Measurements from ENCODE around the gene CDKN1B.

Gene CDKN1B

GRCh38 chr12:12716793-12717585 lies at the start of gene CDKN1B:
CDKN1B (plus strand) TSS chr12:12717368; CDS start chr12:12717840, 472 bp downstream.
- DNase-seq (ENCODE audit: low read depth): peak; percentile 75

- DNase-seq (ENCODE audit: low read depth): no peak
These were observed 49.2 kb upstream of the CDKN1B start for GRCh38 chr12:12668005-12668404.

- no peak for DNase-seq (ENCODE audit: low read depth)
These were observed 48.1 kb upstream of the CDKN1B start for GRCh38 chr12:12669020-12669419.

DNA sequence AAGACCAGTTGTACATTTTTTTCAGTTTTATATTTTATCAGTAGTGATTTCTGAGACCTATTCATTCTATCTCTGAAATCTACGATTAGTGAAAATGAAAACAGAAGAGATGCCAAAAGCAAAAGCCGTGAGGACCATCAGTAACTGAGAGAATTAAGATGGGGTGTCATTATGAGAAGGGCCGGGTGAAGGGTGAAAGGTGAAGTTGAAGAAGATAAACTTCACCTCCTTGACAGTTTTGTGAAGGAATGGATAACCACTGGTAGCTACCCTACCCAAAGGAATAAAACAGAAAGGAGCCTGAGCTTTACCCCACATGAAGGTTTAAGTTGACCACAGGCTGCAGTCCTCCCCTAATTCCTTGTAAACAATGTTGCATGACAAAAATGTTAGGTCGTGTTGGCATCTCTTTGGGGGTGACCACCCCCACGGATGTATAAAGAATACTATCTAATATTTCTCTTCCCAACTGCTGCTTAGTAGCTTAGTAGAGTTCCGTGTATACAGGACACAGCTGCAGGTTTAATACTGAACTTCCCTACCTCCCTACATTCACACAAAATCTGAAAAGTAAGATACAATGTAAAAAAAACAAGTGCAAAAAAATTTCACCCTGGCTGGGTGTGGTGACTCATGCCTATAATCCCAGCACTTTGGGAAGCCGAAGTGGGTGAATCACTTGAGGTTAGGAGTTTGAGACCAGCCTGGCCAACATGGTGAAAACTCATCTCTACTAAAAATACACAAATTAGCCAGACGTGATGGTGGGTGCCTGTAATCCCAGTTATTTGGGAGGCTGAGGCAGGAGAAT lies 45.1 kb upstream of the CDKN1B start:
- no peak for DNase-seq (ENCODE audit: low read depth)

DNA sequence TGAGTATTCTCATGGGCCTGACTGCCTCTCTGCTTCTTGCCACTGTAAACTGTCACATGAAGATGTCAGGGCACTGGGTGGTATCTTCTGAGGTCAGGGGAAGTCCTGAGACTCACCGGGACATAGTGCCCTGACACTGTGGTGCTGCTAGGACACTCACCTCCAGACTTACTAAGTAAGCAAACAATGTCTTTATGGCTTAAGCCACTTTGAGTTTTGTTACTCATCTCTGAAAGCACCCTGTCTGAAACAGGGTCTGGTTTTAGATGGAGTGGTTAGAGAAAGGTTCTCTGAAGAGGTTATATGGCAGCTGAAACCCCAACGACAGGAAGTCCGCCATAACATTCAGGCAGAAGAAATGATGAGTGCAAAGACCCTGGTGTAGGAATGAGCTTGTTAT lies 43.9 kb upstream of the CDKN1B start:
- DNase-seq (ENCODE audit: low read depth): no peak

GRCh38 chr12:12676605-12677004 lies 40.6 kb upstream of the CDKN1B start:
- no peak for DNase-seq (ENCODE audit: low read depth)

DNA sequence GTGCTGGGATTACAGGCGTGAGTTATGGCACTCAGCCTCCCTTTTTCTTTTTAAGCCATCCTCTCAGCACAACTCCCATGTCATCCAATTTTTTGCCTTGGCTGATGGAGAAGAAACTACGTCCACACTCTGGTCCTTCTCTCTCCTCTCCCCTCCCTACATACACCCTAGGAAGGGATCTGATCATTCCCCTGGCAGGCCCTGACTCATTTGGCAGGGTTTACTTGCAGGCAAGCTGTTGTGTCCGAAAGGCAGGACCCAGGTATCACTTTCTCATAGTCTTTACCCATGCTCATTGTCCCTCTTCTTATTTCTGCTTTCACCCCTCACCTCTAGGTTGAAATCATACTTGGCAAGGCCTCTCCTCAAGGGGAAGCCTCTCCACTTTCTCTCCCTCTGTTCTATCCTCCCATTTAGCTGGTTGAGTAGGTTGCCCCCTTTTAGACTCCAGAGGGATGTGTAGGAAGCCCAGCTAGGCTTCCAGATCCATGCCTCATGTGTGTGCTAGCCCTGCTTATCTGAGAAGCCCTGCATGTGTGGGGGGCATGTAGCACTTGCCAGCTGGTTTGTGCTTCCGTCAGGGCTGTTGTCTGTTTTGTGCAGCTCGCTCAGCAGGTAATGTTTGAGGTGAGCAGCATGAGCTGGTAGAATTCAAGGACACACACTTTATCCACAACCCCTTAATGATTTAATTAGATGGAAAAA lies 36.0 kb upstream of the CDKN1B start:
- no peak for DNase-seq (ENCODE audit: low read depth)

GRCh38 chr12:12682284-12682683 lies 34.9 kb upstream of the CDKN1B start:
- DNase-seq (ENCODE audit: low read depth): no peak

DNA sequence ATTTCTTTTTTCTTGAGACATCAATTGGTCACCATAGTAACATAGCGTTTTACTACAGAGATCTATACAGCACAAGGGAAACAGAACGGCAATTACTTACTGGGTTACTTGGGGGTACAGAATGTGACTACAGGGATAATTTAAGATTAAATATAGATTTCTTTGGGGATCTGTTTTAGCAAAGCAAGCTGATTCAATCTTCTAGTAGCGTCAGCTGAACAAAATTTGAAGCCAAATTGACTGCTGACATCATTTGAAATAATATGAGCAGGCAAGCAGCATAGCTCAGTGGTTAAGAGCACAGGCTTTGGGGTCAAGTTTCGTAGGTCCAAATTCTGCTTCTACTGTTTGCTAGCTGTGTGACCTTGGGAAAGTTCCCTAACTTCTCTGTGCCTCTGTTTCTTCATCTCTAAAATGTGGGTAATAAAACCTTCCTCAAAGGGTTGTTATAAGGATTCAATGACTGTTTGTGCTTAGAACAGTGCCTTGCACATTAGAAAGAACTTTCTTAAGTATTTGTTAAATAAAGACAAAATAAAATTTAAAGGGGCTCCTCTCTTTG lies 34.0 kb upstream of the CDKN1B start:
- no peak for DNase-seq (ENCODE audit: low read depth)

DNA sequence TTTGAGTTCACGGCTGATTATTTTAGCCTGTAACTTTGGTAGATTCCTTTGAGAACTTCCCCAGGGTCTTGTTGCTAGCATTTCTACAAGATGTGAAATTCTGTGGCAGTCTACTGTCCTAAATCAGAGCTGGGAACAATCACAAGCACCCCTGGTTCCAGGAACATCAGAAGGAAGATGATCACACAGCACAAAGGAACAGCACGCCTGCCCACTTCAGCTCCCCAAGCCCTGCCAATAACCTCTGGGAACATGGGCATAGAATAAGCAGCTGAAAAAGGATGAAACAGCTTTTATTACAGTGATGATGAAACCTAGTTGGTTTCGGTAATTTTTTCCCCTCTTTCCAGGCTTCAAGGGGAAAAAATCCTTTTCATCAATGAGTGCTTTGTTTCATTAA lies 33.4 kb upstream of the CDKN1B start:
- no peak for DNase-seq (ENCODE audit: low read depth)

DNA sequence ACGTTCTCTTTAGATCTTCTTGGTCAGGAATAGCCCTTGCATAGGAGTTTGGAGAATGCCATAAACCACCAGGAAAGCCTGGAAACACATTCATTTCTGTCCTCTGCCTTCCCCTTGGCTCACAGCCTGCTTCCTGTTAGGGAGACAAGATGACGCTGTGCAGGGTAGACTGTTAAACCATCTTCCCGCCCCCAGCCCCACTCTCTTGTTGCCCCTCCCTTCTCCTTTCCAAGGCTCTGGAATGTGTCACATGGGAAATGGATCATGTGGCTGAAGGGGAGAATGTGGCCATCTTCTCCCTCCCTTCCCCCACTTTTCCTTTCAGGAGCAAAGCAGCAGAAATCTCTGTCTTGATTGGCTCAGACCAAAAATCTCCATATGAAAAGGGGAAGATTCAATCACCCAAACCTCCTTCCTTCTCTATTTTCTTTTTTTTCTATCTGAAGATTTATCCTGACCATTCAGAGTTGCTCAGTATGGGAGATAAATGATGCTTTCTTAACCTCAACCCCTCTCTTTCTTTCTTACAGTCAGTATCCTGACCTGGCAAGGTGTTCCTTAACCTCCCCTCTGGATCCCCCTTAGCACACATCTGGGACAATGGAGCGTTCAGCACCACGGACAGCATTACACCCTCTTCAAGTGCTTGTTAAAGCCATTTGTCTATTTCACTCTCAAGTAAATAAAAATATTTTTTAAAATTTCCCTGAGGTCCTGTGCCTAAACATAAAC lies 32.6 kb upstream of the CDKN1B start:
- DNase-seq (ENCODE audit: low read depth): no peak

DNA sequence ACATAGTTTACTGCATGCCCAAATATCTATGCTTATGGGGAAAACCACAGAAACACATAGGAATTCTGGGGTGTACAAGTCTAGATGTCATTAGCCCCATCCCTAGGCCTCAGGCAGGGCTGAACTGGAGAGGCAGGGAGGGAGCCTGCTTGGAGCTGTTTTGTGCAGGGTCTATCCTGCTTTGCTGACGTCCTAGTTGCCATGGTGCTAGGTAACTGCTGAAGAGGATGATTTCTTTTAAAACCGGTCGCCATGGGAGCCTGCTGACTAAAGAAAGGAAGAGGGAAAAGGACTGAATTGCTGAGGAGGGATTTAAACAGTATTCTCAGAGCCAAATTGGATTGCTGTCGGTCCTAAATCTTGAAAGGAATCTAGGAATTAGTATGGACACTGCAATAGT lies 31.9 kb upstream of the CDKN1B start:
- DNase-seq (ENCODE audit: low read depth): no peak

DNA sequence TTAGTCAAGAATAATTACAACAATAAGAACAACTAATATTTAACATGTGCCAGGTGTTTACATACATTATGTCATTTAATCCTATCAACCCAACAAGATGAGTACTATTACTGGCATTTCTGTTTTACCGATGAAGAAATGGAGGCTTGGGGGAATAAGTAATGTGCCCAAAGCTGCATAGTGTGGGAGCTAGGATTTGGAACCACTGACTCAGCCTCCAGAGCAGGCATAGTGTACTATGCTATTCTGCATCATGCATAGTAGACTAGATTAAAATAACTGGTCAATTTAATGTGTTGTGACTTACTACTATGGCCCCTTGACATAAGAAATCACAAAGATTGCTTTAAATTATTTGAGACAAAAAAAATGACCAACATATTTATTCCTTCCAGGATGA lies 30.7 kb upstream of the CDKN1B start:
- DNase-seq (ENCODE audit: low read depth): no peak

DNA sequence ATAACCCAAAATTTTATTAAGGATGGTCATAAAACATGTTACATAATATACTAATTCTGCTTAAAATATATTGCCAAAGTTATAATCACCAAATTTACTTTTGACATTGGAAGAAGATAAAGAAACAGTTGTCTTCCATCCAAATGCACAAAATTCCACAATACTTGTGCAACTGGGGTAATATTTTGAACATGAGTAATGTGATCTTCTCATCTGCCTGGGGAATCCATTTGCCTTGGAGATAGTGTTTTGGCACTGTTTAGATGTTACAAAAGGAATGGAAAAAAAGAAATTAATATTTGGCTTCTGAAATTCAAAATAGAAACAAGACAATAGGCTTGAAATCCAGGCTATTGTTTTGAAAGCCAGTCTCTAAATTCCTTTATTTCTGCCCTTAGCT lies 30.2 kb upstream of the CDKN1B start:
- no peak for DNase-seq (ENCODE audit: low read depth)

- no peak for DNase-seq (ENCODE audit: low read depth)
These were observed 27.4 kb upstream of the CDKN1B start for GRCh38 chr12:12689647-12690300.

DNA sequence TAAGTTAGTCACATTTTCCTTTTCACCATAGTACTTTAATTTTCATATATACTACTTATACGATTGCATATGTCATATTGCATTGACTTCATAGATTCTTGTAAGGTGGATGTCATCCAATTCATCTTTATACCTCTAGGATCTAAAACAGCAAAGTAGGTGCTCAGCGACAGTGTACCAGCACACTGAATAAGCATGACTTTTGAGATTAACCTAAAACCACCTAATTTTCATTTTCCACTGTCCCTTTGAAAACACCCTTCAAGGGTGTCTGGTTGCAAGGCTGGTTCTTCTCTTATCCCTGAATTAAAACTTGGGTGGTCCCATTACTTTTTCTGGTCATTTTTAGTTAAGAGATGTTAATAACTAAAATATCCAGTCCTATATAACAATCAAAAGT lies 25.6 kb upstream of the CDKN1B start:
- DNase-seq (ENCODE audit: low read depth): no peak

DNA sequence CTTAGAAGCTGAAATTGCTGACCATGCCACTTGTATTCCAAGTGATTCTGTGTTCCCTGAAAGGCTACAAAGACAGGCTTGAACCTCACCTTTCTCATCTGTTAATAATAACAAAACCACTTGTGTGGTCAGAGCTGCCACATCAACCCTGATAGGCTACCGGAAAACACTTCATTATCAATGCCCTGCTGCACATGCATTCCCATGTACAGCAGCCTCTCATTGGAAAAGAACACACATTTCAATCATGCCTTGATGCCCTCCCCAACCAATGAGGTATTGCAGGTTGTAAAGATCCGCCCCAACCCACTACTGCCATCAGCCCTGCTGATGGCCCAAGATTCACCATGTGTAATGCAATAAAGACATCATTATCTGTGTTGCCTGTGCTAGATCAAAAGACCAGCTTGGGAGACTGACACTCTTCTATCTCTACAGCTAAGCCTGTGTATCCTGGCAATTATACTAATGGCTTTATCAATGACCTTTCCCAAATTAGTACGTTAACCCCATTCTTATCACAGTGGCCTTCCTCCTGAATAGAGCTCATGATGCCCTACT lies 24.0 kb upstream of the CDKN1B start:
- no peak for DNase-seq (ENCODE audit: low read depth)

GRCh38 chr12:12696562-12697383 lies 20.4 kb upstream of the CDKN1B start:
- DNase-seq (ENCODE audit: low read depth): peak; percentile 88

GRCh38 chr12:12699345-12699744 lies 17.8 kb upstream of the CDKN1B start:
- no peak for DNase-seq (ENCODE audit: low read depth)

DNA sequence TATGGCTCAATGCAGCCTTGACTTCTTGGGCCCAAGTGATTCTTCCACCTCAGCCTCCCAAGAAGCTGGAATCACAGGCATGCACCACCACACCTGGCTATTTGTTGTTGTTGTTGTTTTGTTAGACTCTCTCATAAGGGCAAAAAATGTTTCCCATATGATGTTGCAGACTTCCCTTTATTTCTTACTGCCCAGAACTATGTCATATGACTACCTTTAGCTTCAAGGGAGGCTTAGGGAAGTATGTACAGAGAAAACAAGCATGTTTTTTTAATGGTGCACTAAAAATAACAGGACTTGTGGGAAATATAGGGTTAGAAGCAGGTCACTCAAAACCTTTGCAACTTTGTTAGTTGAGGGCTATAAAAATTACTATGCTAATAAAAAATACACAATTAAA lies 16.9 kb upstream of the CDKN1B start:
- DNase-seq (ENCODE audit: low read depth): no peak

Data from activated gamma-delta T cell treated with anti-CD3 and anti-CD28 coated beads, Interleukin-2, amount 50 U/mL, for 16 hours (primary cell).